Activated naive CD4-positive, alpha-beta T cell treated with anti-CD3 and anti-CD28 coated beads, Interleukin-2, amount 50 U/mL, for 24 hours (primary cell): ENCODE data around the gene NUDCD3.

Experiments used
- H3K27ac Mint-ChIP-seq: one replicate; pipeline ENCODE4 v1.8.0; 2021; ENCODE audit warnings: mild to moderate bottlenecking, mixed read lengths
- H3K27me3 Mint-ChIP-seq: one replicate; pipeline ENCODE4 v1.8.0; 2021; ENCODE audit warnings: mixed read lengths
- H3K36me3 Mint-ChIP-seq: one replicate; pipeline ENCODE4 v1.8.0; 2021; ENCODE audit warnings: mixed read lengths
- H3K4me1 Mint-ChIP-seq: one replicate; pipeline ENCODE4 v1.8.0; 2021; ENCODE audit warnings: mixed read lengths
- H3K4me3 Mint-ChIP-seq: one replicate; pipeline ENCODE4 v1.8.0; 2021; ENCODE audit warnings: mild to moderate bottlenecking, mixed read lengths
- H3K9me3 Mint-ChIP-seq: one replicate; pipeline ENCODE4 v1.8.0; 2021; ENCODE audit warnings: mixed read lengths

NUDCD3 gene

DNA sequence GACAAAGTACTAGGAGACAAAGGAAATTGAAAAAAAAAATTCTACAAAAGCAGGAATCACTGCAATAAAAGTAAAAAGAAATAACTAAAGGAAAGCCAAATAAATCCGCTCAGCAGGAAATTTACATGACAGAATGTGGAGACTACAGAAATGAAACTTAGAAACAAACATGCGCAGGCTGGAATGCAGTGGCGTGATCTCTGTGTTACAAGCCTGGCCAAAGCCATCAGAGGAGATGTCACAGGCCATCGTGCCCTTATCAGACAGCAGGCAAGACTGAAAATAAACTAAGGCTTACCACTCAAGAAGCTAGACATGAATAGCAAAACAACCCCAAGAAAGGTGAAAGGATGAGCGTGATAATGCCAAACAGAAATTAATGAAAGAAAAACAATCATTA lies 158.8 kb downstream of the NUDCD3 start:
- H3K4me3 Mint-ChIP-seq, result no peak overlapping the region
- no peak overlapping the region for H3K27ac Mint-ChIP-seq
- H3K36me3 Mint-ChIP-seq, result peaks cover 6% of the 10 kb centered on the region
- peaks cover 7% of the 10 kb centered on the region for H3K9me3 Mint-ChIP-seq
- H3K4me1 Mint-ChIP-seq, result no peaks in the 10 kb centered on the region
- peaks cover 2% of the 10 kb centered on the region for H3K27me3 Mint-ChIP-seq

DNA sequence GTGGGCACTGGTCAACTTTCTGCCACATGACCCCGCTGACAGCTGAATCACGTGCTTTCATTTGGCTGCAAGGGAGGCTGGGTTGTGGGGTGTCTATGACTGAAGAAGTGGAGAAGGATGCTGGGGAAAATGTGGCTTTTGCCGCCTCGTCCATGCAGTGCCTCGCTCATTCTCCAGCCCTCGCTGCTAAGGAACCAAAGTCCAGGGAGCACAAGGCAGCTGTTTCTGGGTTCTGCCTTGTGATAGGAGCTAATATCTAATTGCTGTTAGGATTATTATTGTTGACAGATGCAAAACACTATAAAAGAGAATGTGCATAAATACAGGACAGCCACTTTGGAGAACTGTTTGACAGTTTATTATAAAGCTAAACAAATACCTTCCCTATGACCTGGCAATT lies 160.1 kb downstream of the NUDCD3 start:
- no peak overlapping the region for H3K4me3 Mint-ChIP-seq
- no peaks in the 10 kb centered on the region for H3K9me3 Mint-ChIP-seq
- no peak overlapping the region for H3K27ac Mint-ChIP-seq
- peaks cover 5% of the 10 kb centered on the region for H3K4me1 Mint-ChIP-seq
- peaks cover 7% of the 10 kb centered on the region for H3K27me3 Mint-ChIP-seq
- H3K36me3 Mint-ChIP-seq, result no peaks in the 10 kb centered on the region

DNA sequence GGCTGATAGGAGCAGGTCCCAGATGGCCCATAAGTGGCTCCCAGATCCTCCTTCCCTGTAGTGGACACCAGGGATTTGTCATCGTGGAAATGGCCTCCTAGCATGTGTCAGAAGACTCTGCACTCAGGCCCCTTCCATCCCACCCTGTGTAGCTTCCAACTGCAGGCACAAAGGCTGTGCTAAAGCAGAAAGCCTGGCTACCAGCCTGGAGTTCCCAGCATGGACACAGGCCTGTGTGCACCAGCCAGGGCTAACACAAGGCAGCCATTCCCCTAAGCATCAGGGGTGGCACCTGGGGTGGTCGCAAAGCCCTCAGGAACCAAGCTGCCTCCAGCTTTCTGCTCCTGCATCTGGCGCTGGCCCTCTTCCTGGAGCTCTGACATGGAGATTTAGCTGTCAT lies 160.6 kb downstream of the NUDCD3 start:
- Mint-ChIP-seq H3K27ac (no peak overlapping the region), H3K9me3 (no peaks in the 10 kb centered on the region), H3K27me3 (peaks cover 7% of the 10 kb centered on the region), H3K36me3 (no peaks in the 10 kb centered on the region), H3K4me1 (peaks cover 5% of the 10 kb centered on the region), H3K4me3 (no peak overlapping the region)
